GM19463 (cell line): ENCODE results near the gene THAP7.
"Not testable (repeated sequence)": the region's sequence is repeated elsewhere in the genome, so short reads cannot be mapped to it uniquely, and the experiment has no call there.

Experiments
- ATAC-seq: cut with Tn5 transposase; IDR thresholded peaks from one replicate; pipeline ENCODE4 v1.9.1; 2021; ENCODE audit warnings: mild to moderate bottlenecking, moderate library complexity; ENCODE audit not compliant: unreplicated experiment

THAP7 gene

DNA sequence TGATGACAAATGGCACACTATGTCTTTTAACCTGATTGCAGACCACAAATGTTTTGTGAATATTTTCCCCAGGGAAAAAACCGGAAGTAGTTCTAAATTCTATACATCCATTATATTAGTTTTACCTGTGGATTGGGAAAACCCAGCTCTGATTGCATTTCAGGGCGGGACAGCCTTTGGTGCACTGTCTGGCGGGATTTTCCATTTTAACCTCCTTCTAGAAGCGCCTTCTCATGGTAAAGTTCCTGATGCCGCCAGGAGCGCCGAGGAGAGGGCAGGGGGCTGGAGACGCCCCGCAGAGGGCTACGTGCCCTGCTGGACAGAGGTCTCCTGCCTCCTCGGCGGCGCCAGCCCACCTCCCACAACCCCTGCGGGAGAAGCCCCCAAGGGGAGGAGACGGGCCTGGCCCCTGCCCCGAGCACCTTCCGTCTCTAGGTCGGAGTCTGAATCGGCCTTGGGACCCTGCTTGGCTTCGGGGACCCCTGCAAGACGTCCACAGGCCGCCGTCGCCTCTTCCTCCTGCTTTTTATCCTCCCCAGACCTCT, 11.8 kb upstream of the THAP7 start:
- no peak for ATAC-seq

DNA sequence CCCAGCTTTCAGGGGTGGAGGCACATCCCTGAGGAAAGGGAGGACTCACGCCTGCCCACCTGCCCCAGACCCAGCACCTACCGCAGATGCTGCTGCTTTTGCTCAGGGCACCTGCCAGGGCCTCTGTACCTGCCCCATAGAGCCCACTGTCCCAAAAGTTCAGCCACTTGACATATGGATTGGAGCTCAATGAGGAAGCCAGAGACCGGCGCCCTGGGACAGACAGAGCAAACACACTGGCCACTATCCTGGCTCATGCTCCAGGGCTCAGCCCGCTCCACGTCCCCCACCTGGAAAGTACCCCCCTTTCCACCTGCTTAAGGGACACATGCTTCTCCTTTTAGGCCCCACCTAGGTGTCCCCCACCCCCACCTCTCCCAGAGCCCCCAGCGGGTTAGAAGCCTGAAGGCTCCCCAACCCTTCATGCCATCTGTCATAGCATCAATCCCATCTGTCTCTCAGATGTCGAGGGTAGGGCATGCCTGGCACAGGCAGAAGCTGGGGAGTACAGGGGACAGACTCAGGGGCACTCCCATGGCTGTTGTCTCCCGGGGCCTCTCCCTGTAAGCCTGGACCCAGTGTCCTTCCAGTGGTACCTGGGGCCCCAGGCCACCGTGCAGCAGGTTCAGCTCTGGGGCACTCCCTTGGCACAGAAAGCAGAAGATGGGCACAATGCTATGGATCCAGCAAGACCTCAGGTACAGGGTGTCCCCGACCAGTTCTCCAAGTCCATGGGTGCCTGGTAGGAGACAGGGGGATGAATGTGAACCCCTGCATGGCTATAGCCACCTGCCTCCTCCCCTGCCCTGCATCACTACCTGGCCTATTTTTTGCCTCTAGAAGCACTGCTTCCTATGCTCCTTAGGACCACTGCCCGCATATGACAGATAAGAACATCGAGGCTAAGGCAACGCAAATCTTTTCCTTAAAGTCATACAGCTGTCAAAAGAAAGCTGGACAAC, 10.8 kb upstream of the THAP7 start:
- ATAC-seq, result no peak

GRCh38 chr22:21010426-21011113, 8.7 kb upstream of the THAP7 start:
- ATAC-seq, result no peak

GRCh38 chr22:21009638-21010425, 7.9 kb upstream of the THAP7 start:
- ATAC-seq, result no peak

DNA sequence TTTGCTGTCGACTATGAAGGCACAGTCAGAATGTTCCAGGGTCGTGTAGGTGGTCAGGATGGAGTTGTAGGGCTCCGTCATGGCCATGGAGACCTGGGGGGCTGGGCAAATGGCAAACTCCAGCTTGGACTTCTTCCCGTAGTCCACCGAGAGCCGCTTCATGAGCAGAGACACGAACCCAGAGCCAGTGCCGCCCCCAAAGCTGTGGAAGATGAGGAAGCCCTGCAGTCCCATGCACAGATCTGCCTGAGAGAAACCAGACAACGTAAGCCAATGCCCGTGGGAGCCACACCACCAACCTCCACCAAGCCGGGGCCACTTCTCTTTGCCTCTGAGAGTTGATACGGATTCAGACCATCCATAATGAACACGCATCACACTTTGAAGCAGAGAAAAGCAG, 7.3 kb upstream of the THAP7 start:
- ATAC-seq, result not testable (repeated sequence)

DNA sequence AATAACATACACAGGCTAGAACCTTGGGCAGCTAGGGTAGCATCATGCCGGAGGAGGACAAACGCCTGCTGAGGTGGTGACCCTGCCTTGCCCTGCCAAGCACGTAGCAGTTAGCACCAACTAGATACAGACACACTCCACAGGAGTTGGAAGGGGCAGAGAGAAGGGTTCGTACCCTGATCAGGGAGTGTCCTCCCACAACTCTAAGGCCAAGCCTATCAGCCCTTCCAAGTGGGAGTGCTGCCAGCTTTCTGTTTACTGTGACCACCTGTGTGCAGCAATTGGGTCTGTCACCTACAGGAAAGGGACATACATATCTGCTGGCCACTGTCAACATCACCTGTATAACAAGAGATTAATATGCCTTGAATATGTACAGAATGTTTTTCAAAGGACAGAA, 1.9 kb upstream of the THAP7 start:
- ATAC-seq, result no peak

DNA sequence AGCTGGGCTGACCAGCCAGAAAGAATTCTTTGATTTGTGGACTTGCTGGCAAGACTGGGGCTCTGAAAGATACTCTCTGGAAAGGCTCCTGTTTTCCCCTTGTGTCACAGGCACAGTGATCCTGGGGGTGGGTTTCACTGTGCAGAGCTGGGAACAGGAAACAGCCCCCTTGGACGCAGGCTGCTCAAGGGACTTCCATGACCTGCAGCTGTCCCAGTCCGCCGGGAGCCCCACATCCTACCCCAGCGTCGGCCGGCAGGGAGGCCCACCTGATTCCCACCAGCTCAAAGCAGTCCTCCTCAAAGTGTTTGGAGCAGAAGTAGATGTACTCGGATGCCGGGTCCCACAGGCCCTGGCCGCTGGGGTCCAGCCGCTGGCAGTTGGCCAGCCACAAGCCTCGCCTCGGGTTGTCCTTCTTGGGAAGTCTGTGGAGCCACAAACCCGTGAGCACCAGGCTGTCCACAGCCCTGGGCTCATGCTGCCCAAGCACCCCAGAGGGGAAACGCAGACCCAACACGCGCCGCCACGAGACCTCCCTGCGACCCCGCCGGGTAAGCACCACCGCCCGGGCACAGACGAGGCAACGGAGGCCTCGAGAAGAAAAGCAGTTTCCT, 824 bp downstream of the THAP7 start:
- no peak for ATAC-seq

- no peak for ATAC-seq
Observed at GRCh38 chr22:21000207-21000986, 1.5 kb downstream of the THAP7 start.

GRCh38 chr22:20999350-21000206, 2.3 kb downstream of the THAP7 start:
- ATAC-seq, result no peak

DNA sequence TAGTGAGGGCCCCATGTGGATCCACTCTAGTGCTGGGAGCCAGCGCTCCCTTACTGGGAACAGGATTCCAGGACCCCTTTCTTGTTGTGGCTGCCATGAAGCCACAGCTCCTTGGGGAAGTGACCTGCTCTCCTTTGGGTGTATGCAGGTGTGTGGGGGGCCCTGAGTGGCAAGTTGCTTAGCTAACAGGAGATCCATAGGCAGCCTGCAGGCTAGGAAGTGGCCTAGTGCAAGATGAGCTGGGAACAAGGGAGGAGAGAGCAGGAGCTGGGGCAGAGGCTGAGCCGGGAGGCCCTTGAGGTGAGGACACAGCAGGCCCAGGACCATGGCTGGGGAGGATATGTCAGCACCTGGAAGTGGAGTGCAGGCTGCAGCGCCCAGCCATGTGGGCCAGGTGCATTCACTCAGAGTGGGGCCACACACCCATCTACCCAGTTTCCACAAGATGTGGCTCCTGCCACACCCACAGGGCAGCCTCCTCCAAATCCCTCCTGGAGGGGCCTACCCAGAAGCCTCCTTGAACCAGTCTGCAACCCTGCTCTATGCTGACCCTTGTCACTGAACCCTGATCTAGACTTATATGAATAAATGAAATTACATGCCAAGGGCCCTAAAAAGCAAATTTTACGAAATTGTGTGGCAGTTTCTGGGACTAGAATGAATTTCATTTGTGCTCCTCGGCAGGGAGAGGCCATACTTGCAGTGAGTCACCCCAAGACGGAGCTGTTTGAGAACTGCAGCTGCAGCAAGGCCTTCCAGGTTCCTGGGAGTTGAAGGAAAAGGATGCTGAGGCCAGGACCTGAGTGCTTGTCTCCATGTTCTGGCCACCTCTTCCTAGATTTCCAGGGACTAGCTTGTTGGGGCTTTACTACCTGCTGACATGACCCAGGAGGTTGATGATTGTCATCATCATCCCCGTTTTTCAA, 3.2 kb downstream of the THAP7 start:
- no peak for ATAC-seq

DNA sequence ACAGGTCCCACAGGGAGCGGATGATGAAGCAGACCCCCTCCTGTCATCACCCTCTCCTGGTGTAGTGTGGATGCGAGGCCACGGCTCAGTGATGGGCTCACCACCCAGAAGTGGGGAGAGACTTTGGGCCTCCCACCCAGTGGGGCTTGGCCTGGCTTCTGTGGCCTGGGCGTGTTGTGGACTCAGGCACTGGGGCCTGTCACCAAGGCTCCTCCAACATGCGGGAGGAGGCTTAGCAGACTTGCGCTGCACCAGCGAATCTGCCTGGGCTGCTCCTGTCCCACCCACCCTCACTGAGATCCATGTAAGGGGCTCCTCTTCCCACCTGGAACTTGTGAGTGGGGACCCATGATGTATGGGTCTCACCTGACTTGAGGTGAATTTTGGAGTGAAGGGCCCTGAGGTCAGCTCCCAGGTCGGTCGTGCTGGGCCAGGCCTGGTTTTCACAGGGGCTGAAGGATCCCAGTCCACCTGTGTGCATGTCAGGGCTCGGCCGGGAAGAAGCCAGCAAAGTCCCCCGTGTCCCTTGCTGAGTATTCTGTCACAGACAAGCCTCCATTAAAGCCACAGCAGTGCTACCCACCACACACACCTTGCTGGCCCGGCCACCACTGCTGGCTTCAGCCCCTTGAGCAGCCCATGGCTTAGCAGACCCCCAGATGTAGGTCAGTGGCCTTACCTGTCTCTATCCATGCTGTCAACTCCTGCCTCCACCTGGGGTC, 4.2 kb downstream of the THAP7 start:
- ATAC-seq, result no peak

GRCh38 chr22:20996598-20997535, 5.1 kb downstream of the THAP7 start:
- no peak for ATAC-seq

DNA sequence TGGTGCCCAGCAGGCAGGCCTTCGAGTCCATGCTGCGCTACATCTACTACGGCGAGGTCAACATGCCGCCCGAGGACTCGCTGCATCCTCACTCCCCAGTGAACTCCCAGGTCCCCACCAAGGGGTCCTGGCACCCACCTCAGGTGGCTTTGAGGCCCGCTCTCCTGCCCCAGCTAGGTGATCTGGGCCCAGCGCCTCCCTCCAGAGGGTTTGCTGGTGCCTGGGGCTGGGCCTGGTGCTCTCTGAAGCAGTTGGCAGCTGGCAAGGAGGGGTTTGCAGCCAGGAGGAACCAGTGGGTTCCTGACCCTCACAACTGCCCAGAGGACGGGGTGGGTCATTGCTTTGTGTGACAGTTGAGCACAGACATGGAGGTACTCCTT, 5.9 kb downstream of the THAP7 start:
- ATAC-seq, result no peak

- ATAC-seq, result no peak
Observed at GRCh38 chr22:20995329-20996030, 6.4 kb downstream of the THAP7 start.

- ATAC-seq, result no peak
Observed at GRCh38 chr22:20994902-20995241, 7.0 kb downstream of the THAP7 start.
